ENCODE results near the gene FOXS1.
A peak's percentile ranks its signal among the peaks of the same experiment; 100 is the strongest.

The FOXS1 gene

GRCh38 chr20:31861385-31862156, 16.2 kb upstream of the FOXS1 start:
- DNase-seq (ENCODE audit: low read depth in 2 of 2): peak; percentile 39 to 50

GRCh38 chr20:31861135-31861384, 15.7 kb upstream of the FOXS1 start:
- DNase-seq (ENCODE audit: low read depth in 2 of 2): no peak

DNA sequence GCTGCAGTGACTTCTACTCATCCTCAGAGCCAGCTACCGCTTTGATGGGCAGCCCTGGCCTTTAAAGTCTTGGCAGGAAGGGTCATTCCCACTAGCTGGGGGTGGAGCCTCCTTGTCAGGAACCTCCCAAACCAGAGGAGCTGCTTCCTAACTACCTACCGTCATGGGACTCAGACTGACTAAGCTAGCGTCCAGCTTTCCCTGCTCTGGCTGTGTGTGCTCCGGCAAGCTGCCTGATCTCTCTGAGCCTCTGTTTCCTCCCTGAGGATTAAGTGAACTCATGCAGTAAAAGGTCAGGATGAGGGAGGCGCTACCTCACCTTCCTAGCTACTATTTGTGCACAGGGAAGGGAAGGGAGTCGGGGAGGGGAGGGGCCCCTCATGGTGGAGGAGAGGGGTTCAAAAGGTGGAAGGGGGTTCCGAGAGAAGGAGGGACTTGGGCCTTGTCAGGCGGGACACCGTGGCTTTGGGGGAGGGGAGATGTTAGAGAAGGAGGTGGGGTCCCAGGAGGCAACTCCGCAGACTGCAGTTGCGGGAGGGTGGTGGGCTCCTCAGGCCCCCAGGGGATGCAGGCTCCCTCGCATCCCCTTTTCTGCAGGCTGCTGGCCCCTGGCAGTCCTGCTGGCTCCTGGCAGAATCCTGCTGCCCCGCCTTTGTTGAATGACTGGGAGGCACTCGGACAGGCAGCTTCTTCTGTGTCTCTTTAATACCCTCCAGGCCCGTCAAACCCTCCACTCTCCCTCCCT, 15.2 kb upstream of the FOXS1 start:
- no peak for DNase-seq (ENCODE audit: low read depth in 2 of 2)

DNA sequence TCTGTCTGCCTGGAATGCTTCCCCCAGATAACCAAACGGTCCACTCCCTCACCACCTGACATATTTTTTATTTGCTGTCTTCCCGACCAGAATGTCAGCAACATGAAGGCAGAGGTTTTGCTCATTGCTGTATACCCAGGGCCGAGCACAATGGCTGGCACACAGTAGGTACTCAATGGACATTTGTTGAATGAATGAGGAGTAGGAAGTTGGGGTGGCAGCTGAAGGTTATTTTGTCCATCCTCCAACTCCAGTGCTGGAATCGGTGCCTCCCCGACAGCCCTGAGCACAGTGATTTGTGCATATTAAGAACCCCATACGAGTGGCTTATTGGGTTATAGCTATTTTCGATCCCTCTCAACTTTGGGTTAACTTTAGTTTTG, 14.6 kb upstream of the FOXS1 start:
- DNase-seq (ENCODE audit: low read depth in 2 of 2): no peak

DNA sequence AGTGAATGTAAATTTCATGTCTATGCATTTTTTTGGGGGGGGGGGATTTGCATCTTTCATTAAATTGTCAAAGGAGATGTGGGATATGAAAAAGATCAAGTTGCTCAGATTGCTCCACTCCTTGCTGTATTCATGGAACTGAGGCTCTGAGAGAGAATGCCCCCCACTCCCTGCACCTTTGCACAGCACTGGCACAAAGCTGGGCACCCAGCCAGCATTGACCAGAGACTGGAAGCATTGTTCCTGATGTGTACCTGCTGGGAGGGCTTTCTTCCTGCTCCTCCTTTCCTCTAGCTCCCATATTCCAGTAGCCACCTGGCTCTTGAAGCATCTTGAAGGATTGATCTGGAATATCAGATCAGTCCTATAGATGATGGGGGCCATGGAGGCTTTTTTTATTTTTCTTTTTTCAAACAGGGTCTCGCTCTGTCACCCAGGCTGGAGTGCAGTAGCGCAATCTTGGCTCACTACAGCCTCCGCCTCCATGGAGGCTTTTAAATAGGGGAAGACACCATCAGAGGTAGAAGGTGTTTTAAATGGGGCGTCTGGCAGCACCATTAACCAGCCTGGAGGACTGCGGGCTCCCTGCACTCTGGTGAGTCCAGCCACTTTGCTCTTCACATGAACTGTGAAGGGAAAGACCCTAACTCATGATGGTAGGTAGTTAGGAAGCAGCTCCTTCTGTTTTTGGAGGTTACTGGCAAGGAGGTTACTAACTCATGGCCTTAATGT, 14.0 kb upstream of the FOXS1 start:
- DNase-seq (ENCODE audit: low read depth in 2 of 2): no peak

- no peak for DNase-seq (ENCODE audit: low read depth in 2 of 2)
These were observed 13.3 kb upstream of the FOXS1 start for GRCh38 chr20:31858760-31859083.

DNA sequence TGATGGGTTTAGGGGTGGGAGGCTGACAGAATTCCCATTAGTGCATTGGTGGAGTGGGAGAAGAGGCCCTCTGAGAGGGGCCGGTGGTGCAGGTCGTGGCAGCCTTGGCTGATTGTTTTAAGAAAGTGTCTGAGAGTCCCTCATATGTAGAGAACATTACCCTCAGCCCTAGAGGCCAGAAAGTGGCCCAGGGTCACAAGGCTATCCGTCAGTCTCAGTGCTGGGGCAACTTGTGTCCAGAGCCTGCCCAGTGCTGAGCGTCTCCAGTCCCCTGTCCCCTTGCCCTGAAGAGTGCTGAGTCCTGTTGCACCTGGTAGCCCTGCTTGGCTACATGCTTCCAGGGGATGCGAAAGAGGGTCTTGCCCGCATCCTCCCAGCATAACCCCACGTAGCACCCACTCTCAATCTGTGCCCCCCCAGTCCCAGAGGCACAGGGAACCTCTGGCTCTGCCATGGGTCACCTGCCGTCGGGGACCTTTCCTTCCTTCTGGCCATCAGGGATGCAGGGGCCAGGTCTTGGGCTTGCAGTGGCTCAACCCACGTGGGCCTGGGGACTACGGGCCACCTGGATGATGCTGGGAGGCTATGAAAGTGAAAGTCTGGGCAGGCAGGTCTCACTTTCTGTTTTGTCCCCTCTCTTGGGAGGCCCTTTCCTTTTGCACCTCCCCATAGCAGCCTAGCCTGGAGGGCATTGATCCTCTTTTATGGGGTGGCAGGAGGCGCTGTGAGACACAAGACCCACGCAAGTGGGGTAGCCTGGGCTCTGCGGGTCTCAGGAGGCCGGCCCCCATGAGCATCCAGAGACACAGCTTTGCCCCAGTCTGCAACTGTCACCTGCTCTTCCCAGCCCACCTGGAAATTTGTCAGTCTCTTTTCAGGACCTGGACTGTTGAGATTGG, 12.7 kb upstream of the FOXS1 start:
- DNase-seq (ENCODE audit: low read depth in 2 of 2): no peak

DNA sequence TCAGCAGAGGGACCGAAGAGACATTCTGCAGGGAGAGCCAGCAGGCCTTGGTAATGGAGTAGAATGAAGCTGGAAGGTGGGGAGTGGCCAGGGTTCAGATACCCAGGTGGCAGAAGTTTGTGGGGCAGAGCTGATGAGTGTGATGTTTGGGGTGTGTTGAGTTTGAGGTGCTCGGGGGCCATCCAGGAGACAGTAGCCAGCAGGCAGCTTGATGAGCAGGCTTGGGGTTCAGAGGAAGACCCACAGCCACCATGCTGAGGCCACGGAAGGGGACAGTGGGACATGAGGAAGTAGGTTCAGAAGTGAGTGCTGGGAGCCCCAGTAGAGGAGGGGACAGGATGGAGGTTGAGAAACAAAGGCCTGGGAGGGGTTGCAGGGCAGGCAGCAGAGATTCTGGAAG, 11.1 kb upstream of the FOXS1 start:
- DNase-seq (ENCODE audit: low read depth in 2 of 2): no peak

DNA sequence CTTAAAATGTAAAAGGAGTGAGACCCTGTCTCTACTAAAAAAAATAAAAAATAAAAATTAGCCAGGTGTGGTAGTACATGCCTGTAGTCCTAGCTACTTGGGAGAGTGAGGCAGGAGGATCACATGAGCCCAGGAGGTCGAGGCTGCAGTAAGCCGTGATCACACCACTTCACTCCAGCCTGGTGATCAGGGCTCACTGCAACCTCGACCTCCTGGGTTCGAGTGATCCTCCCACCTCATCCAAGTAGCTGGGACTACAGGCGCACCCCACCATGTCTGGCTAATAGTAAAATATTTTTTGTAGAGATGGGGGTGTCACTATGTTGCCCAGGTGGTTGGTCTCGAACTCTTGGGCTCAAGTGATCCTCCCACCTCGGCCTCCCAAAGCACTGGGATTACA, 8.1 kb upstream of the FOXS1 start:
- no peak for DNase-seq (ENCODE audit: low read depth in 2 of 2)

- DNase-seq (ENCODE audit: low read depth in 2 of 2): no peak
These were observed 6.0 kb upstream of the FOXS1 start for GRCh38 chr20:31851240-31851955.

- no peak for DNase-seq (ENCODE audit: low read depth in 2 of 2)
These were observed 4.0 kb upstream of the FOXS1 start for GRCh38 chr20:31849306-31849930.

GRCh38 chr20:31848088-31848999, 2.9 kb upstream of the FOXS1 start:
- DNase-seq (ENCODE audit: low read depth in 2 of 2): no peak

DNA sequence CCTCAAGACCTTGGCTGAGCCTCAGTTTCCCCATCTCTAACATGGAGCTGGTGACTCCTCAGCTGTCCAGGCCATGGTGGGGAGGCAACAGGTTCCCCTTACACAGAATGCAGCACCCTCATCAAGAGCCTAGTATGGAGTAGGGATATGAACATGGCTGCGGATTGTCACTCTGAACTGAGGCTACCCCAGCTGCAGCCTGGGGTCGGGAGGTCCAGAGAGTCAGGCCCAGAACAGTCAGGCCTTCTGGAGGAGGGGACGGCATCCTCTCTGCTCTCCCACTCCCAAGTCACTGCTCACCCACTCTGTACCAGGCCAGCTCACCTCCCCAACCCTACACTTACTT, 1.4 kb upstream of the FOXS1 start:
- no peak for DNase-seq (ENCODE audit: low read depth in 2 of 2)

DNA sequence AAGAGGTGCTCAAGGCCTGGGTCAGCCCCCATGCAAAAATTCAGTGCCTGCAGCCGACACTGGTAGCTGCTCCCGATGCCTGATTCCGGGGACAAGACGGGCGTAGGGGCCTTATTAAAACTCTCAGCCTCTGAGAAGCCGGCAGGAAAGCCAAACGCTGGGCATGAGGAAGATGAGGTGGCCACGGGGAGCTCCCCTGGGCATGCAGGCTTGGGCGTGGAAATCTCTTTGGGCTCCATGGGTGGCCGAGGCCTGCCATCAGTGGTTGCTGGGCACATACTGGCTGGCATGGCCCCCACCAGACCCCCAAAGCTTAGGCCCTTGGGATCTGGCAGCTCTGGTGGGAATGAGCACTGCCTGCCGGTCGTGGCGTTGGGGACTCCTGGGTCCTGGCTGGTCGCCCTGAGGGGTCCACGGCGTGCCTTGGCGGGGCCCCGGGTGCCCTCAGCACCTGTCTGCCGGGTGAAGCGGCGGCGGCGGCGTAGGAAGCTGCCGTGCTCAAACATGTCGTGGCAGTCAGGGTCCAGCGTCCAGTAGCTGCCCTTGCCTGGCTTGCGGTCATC, 586 bp downstream of the FOXS1 start:
- no peak for DNase-seq (ENCODE audit: low read depth in 2 of 2)

DNA sequence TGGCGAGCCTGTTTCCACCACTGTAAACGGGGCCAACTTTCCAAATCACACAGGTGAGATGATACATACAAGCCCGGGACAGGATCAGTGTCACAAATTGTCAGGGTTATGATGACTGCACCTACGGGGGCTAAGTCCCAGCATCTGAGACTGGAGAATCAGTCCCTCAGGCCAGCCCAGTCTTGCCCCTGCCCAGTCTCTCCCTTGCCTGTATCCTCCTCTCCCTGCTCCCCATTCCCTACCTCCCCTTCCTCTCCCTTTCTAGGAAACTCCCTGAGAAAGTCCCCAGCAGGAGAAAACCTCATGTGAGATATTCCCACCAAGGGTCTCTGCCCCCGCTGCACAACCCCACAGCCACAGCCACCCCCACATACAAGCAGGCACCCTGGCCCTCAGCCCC, 1.5 kb downstream of the FOXS1 start:
- no peak for DNase-seq (ENCODE audit: low read depth in 2 of 2)

- no peak for DNase-seq (ENCODE audit: low read depth in 2 of 2)
These were observed 2.1 kb downstream of the FOXS1 start for GRCh38 chr20:31843288-31843687.

- no peak for DNase-seq (ENCODE audit: low read depth in 2 of 2)
These were observed 2.8 kb downstream of the FOXS1 start for GRCh38 chr20:31842471-31843157.

GRCh38 chr20:31841928-31842327, 3.5 kb downstream of the FOXS1 start:
- no peak for DNase-seq (ENCODE audit: low read depth in 2 of 2)
